ENCODE data around the gene NAIF1. TPM values are rescaled to one million over a fixed set of nuclear protein-coding genes. Genes with fewer than 3 reads are reported as not detected.

NAIF1 gene
- total RNA-seq, 1 experiment from 2014 or later = 17.3 TPM

- Histone ChIP-seq H3F3A (ENCODE audit: insufficient read depth, low read depth) (peaks cover 43% of the 10 kb centered on the region), H2AFZ (no peak overlapping the region), H3K4me1 (replicated peaks; ENCODE audit: insufficient read depth) (peaks cover 31% of the 10 kb centered on the region), H3K4me2 (peak overlapping the region; percentile 69), H3K27ac (peak overlapping the region; percentile 81), H3K9me2 (ENCODE audit: insufficient read depth) (no peaks in the 10 kb centered on the region), H3K4me3 (peak overlapping the region; percentile 10; the same call in 1 of the 2 replicates), H3K36me3 (ENCODE audit: low read depth) (no peaks in the 10 kb centered on the region), H3K9me3 (ENCODE audit: insufficient read depth, low read depth) (no peaks in the 10 kb centered on the region), H3K79me2 (ENCODE audit: low read depth) (peaks cover 43% of the 10 kb centered on the region), H4K20me1 (ENCODE audit: insufficient read depth) (0 out of 2 replicates have a peak, but pooled peaks cover 4% of the 10 kb centered on the region), H3K27me3 (ENCODE audit: insufficient read depth, low read depth) (no peaks in the 10 kb centered on the region)
- TSS peak; percentile 11 for BruUV-seq (replicated peaks)
- intact Hi-C loops (cut with micrococcal nuclease; ENCODE audit: unreplicated experiment) = loop anchor here (1.0 kb wide), 1 partner anchor 15 kb away; no protein-coding TSS in a partner anchor
- ChIA-PET CTCF (interaction anchor here (0.6 to 1.3 kb wide), 5 partner anchors 16 to 1749 kb away, joined by 3 to 4 read pairs (median 4); partner anchors contain the start of gene NAIF1), POLR2A (ENCODE audit: unreplicated experiment) (interaction anchor here (0.5 to 1.3 kb wide), 10 partner anchors 16 to 774 kb away, joined by 3 to 9 read pairs (median 4); no protein-coding TSS in a partner anchor)
- no peak for TF ChIP-seq CTCF (conservative IDR thresholded peaks at IDR 0.05)
- peak; percentile 96 to 98 for DNase-seq
Observed at GRCh38 chr9:128094166-128094949, 27.2 kb upstream of the NAIF1 start.

GRCh38 chr9:128093011-128093410 lies 25.9 kb upstream of the NAIF1 start:
- Histone ChIP-seq H3K36me3 (ENCODE audit: low read depth) (no peaks in the 10 kb centered on the region), H3K79me2 (ENCODE audit: low read depth) (peaks cover 36% of the 10 kb centered on the region), H3K4me1 (replicated peaks; ENCODE audit: insufficient read depth) (peaks cover 26% of the 10 kb centered on the region), H3K4me2 (no peak overlapping the region), H3K9me2 (ENCODE audit: insufficient read depth) (no peaks in the 10 kb centered on the region), H3K4me3 (no peak overlapping the region), H3K9me3 (ENCODE audit: insufficient read depth, low read depth) (no peaks in the 10 kb centered on the region), H3K27me3 (ENCODE audit: insufficient read depth, low read depth) (no peaks in the 10 kb centered on the region), H3F3A (ENCODE audit: insufficient read depth, low read depth) (peaks cover 33% of the 10 kb centered on the region), H4K20me1 (ENCODE audit: insufficient read depth) (no peaks in the 10 kb centered on the region), H2AFZ (no peak overlapping the region), H3K27ac (peak overlapping the region; percentile 81)
- POLR2A ChIA-PET (ENCODE audit: unreplicated experiment) = interaction anchor here (0.6 to 0.7 kb wide), 2 partner anchors 91 to 519 kb away, joined by 6 to 7 read pairs; no protein-coding TSS in a partner anchor
- CTCF ChIA-PET = interaction anchor here (0.5 to 2.0 kb wide), 2 partner anchors 20 to 463 kb away, joined by 4 to 13 read pairs; no protein-coding TSS in a partner anchor
- TF ChIP-seq EZH2 (IDR thresholded peaks at IDR 0.05; ENCODE audit: low read depth) (no peak), CTCF (conservative IDR thresholded peaks at IDR 0.05) (no peak)
- BruUV-seq (replicated peaks) = no TSS peak
- intact Hi-C loops (cut with micrococcal nuclease; ENCODE audit: unreplicated experiment) = no loop called here
- no peak for DNase-seq

GRCh38 chr9:128092199-128092977 lies 25.3 kb upstream of the NAIF1 start:
- Histone ChIP-seq H4K20me1 (ENCODE audit: insufficient read depth) (no peaks in the 10 kb centered on the region), H3K27me3 (ENCODE audit: insufficient read depth, low read depth) (no peaks in the 10 kb centered on the region), H3K36me3 (ENCODE audit: low read depth) (no peaks in the 10 kb centered on the region), H3K4me2 (no peak overlapping the region), H3F3A (ENCODE audit: insufficient read depth, low read depth) (peaks cover 33% of the 10 kb centered on the region), H2AFZ (no peak overlapping the region), H3K4me3 (no peak overlapping the region), H3K27ac (0 out of 2 replicates have a peak overlapping the region, but pooled peaks have one; percentile 81), H3K4me1 (replicated peaks; ENCODE audit: insufficient read depth) (peaks cover 21% of the 10 kb centered on the region), H3K9me3 (ENCODE audit: insufficient read depth, low read depth) (no peaks in the 10 kb centered on the region), H3K79me2 (ENCODE audit: low read depth) (peaks cover 40% of the 10 kb centered on the region), H3K9me2 (ENCODE audit: insufficient read depth) (no peaks in the 10 kb centered on the region)
- intact Hi-C loops (cut with micrococcal nuclease; ENCODE audit: unreplicated experiment) = no loop called here
- no TSS peak for BruUV-seq (replicated peaks)
- TF ChIP-seq EZH2 (IDR thresholded peaks at IDR 0.05; ENCODE audit: low read depth) = no peak
- no peak for TF ChIP-seq CTCF (conservative IDR thresholded peaks at IDR 0.05)
- ChIA-PET POLR2A (ENCODE audit: unreplicated experiment) (interaction anchor here (0.6 kb wide), 1 partner anchor 20 kb away, joined by 5 read pairs; no protein-coding TSS in a partner anchor), CTCF (interaction anchor here (2.0 kb wide), 1 partner anchor 20 kb away, joined by 4 read pairs; no protein-coding TSS in a partner anchor)
- DNase-seq = no peak
